Stimulated activated naive CD8-positive, alpha-beta T cell treated with anti-CD3 and anti-CD28 coated beads, Interleukin-15, Interleukin-2, amounts not matched to agents 100 ng/mL and 50 ng/mL, for 24 hours (primary cell): ENCODE results near the gene MAGEA9B.
A peak's percentile ranks its signal among the peaks of the same experiment; 100 is the strongest.
"Not testable (repeated sequence)": the region's sequence is repeated elsewhere in the genome, so short reads cannot be mapped to it uniquely, and the experiment has no call there.

Experiments used
- H3K27ac Mint-ChIP-seq: one replicate; pipeline ENCODE4 v1.8.0; 2021; ENCODE audit warnings: mild to moderate bottlenecking, mixed read lengths
- H3K27me3 Mint-ChIP-seq: one replicate; pipeline ENCODE4 v1.8.0; 2021; ENCODE audit warnings: mixed read lengths
- H3K36me3 Mint-ChIP-seq: one replicate; pipeline ENCODE4 v1.8.0; 2021; ENCODE audit warnings: low read depth, mixed read lengths
- H3K4me1 Mint-ChIP-seq: one replicate; pipeline ENCODE4 v1.8.0; 2021; ENCODE audit warnings: low read depth, mixed read lengths
- H3K4me3 Mint-ChIP-seq: one replicate; pipeline ENCODE4 v1.8.0; 2021; ENCODE audit warnings: mild to moderate bottlenecking, mixed read lengths
- H3K9me3 Mint-ChIP-seq: one replicate; pipeline ENCODE4 v1.8.0; 2021; ENCODE audit warnings: mixed read lengths

The MAGEA9B gene

DNA sequence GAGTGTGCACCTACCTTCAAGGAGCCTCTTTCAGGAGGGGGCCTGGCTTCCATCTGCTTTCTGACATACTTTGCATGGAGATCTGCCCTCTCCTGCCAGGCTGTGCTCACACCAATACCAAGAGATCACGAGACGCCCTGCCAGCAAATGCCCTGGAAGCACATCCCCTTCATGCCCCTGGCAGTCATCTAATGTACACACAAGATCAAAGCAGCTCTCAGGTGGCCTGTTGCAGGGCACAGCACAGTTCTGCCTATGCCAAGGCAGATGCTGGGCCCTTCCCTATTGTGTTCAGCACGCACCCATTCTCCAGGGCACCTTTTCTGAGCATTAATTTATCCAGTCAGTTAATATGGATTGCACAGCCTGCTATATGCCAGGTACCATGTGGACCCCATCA is 54.4 kb downstream of the MAGEA9B start:
- H3K4me1 Mint-ChIP-seq: peaks cover 24% of the 10 kb centered on the region
- H3K9me3 Mint-ChIP-seq: not testable (repeated sequence)

More for the DNA sequence above, 54.4 kb downstream of the MAGEA9B start:
- H3K27ac Mint-ChIP-seq: peak overlapping the region; percentile 93
- not testable (repeated sequence) for H3K36me3 Mint-ChIP-seq, H3K4me3 Mint-ChIP-seq, H3K27me3 Mint-ChIP-seq
